IPS DF 6.9 (cell line): ENCODE data around the gene ZFP36.
"Not testable (repeated sequence)": the region's sequence is repeated elsewhere in the genome, so short reads cannot be mapped to it uniquely, and the experiment has no call there.

Experiments
- DNase-seq: peaks from one replicate; pipeline ENCODE4 v3.0.0-alpha.2; 2013; ENCODE audit warnings: low read depth, low spot score
- H3K27ac ChIP-seq: one replicate; pipeline ENCODE4 v1.5.1; 2013; ENCODE audit warnings: low read length, control low read depth
- H3K27me3 ChIP-seq: 2 replicates; pipeline ENCODE4 v1.6.1; 2013; ENCODE audit warnings: mild to moderate bottlenecking, low read length; ENCODE audit not compliant: control insufficient read depth, insufficient read depth
- H3K36me3 ChIP-seq: 2 replicates; pipeline ENCODE4 v1.6.1; 2013; ENCODE audit warnings: low read length; ENCODE audit not compliant: control insufficient read depth, insufficient read depth
- H3K4me1 ChIP-seq: 2 replicates; pipeline ENCODE4 v1.6.1; 2013; ENCODE audit warnings: low read length; ENCODE audit not compliant: control insufficient read depth, insufficient read depth
- H3K4me3 ChIP-seq: 2 replicates; pipeline ENCODE4 v1.5.1; 2013; ENCODE audit warnings: mild to moderate bottlenecking, low read length
- H3K9me3 ChIP-seq: 2 replicates; pipeline ENCODE4 v1.6.1; 2013; ENCODE audit warnings: low read length, inconsistent platforms; ENCODE audit not compliant: control insufficient read depth, insufficient read depth
- WGBS: extraction: QIAGEN DNeasy Blood & Tissue Kit; methylation state at CpG from one replicate; pipeline ENCODE4 v1.1.7; 2013; ENCODE audit warnings: mixed read lengths, missing lambda C conversion rate; ENCODE audit not compliant: insufficient read length, insufficient coverage; 5-methylcytosine and 5-hydroxymethylcytosine counted together

ZFP36 gene

GRCh38 chr19:39372941-39373340 is 33.7 kb upstream of the ZFP36 start:
- no peaks in the 10 kb centered on the region for H3K4me1 ChIP-seq
- no peak overlapping the region for H3K4me3 ChIP-seq
- H3K27ac ChIP-seq, result no peak overlapping the region
- no peak for DNase-seq
- peaks cover 34% of the 10 kb centered on the region for H3K36me3 ChIP-seq
- H3K27me3 ChIP-seq, result no peaks in the 10 kb centered on the region
- WGBS, result no CpG with 5 or more reads among the region's 2 CpGs
- no peaks in the 10 kb centered on the region for H3K9me3 ChIP-seq

- Histone ChIP-seq H3K27me3 (no peaks in the 10 kb centered on the region), H3K4me3 (no peak overlapping the region), H3K9me3 (no peaks in the 10 kb centered on the region), H3K27ac (no peak overlapping the region), H3K4me1 (no peaks in the 10 kb centered on the region), H3K36me3 (peaks cover 50% of the 10 kb centered on the region)
- DNase-seq, result no peak
Measured at GRCh38 chr19:39375929-39376328, 30.7 kb upstream of the ZFP36 start.

- H3K27me3 ChIP-seq, result no peaks in the 10 kb centered on the region
- no peaks in the 10 kb centered on the region for H3K9me3 ChIP-seq
- DNase-seq, result no peak
- peaks cover 59% of the 10 kb centered on the region for H3K36me3 ChIP-seq
- no peak overlapping the region for H3K27ac ChIP-seq
- no peak overlapping the region for H3K4me3 ChIP-seq
- H3K4me1 ChIP-seq, result no peaks in the 10 kb centered on the region
- no CpG with 5 or more reads among the region's 18 CpGs for WGBS
Measured at GRCh38 chr19:39377373-39378362, 29.0 kb upstream of the ZFP36 start.

GRCh38 chr19:39379366-39379765 is 27.3 kb upstream of the ZFP36 start:
- H3K9me3 ChIP-seq, H3K27ac ChIP-seq, H3K4me3 ChIP-seq, H3K4me1 ChIP-seq, H3K27me3 ChIP-seq, DNase-seq: not testable (repeated sequence)
- peaks cover 53% of the 10 kb centered on the region for H3K36me3 ChIP-seq
- WGBS, result no CpG with 5 or more reads among the region's 4 CpGs

GRCh38 chr19:39379865-39380396 is 26.7 kb upstream of the ZFP36 start:
- no peak for DNase-seq
- no CpG with 5 or more reads among the region's 14 CpGs for WGBS
- H3K4me3 ChIP-seq, result no peak overlapping the region

GRCh38 chr19:39380521-39381502 is 25.8 kb upstream of the ZFP36 start:
- no peaks in the 10 kb centered on the region for H3K9me3 ChIP-seq
- no peaks in the 10 kb centered on the region for H3K27me3 ChIP-seq
- H3K4me3 ChIP-seq, result no peak overlapping the region
- H3K36me3 ChIP-seq, result peaks cover 50% of the 10 kb centered on the region
- no peaks in the 10 kb centered on the region for H3K4me1 ChIP-seq
- H3K27ac ChIP-seq, result no peak overlapping the region
- DNase-seq, result no peak
- WGBS, result no CpG with 5 or more reads among the region's 17 CpGs

More at GRCh38 chr19:39379865-39380396, 26.7 kb upstream of the ZFP36 start:
- no peaks in the 10 kb centered on the region for H3K27me3 ChIP-seq
- H3K36me3 ChIP-seq, result peaks cover 51% of the 10 kb centered on the region
- H3K9me3 ChIP-seq, result no peaks in the 10 kb centered on the region
- H3K27ac ChIP-seq, result no peak overlapping the region
- H3K4me1 ChIP-seq, result no peaks in the 10 kb centered on the region

GRCh38 chr19:39381910-39382611 is 24.6 kb upstream of the ZFP36 start:
- Histone ChIP-seq H3K4me1 (no peaks in the 10 kb centered on the region), H3K9me3 (no peaks in the 10 kb centered on the region), H3K4me3 (no peak overlapping the region), H3K36me3 (peaks cover 49% of the 10 kb centered on the region), H3K27ac (no peak overlapping the region), H3K27me3 (no peaks in the 10 kb centered on the region)
- no CpG with 5 or more reads among the region's 10 CpGs for WGBS
- DNase-seq, result no peak

GRCh38 chr19:39382991-39383828 is 23.4 kb upstream of the ZFP36 start:
- no peak for DNase-seq
- no peaks in the 10 kb centered on the region for H3K27me3 ChIP-seq
- H3K9me3 ChIP-seq, result no peaks in the 10 kb centered on the region
- H3K36me3 ChIP-seq, result peaks cover 39% of the 10 kb centered on the region; the same call in 1 of the 2 replicates
- WGBS, result no CpG with 5 or more reads among the region's 18 CpGs
- no peaks in the 10 kb centered on the region for H3K4me1 ChIP-seq
- no peak overlapping the region for H3K4me3 ChIP-seq
- no peak overlapping the region for H3K27ac ChIP-seq

GRCh38 chr19:39384839-39385568 is 21.6 kb upstream of the ZFP36 start:
- Histone ChIP-seq H3K36me3 (peaks cover 36% of the 10 kb centered on the region), H3K27me3 (no peaks in the 10 kb centered on the region), H3K27ac (no peak overlapping the region), H3K4me1 (no peaks in the 10 kb centered on the region), H3K9me3 (no peaks in the 10 kb centered on the region), H3K4me3 (no peak overlapping the region)
- no peak for DNase-seq
- WGBS, result no CpG with 5 or more reads among the region's 9 CpGs
